HG03060 (cell line): ENCODE measurements around the gene MRPS2.
"Not testable (repeated sequence)": the region's sequence is repeated elsewhere in the genome, so short reads cannot be mapped to it uniquely, and the experiment has no call there.

Source experiments
- ATAC-seq: cut with Tn5 transposase; IDR thresholded peaks from one replicate; pipeline ENCODE4 v1.9.1; 2021; ENCODE audit warnings: low read depth, moderate number of reproducible peaks; ENCODE audit not compliant: unreplicated experiment

MRPS2 gene

DNA sequence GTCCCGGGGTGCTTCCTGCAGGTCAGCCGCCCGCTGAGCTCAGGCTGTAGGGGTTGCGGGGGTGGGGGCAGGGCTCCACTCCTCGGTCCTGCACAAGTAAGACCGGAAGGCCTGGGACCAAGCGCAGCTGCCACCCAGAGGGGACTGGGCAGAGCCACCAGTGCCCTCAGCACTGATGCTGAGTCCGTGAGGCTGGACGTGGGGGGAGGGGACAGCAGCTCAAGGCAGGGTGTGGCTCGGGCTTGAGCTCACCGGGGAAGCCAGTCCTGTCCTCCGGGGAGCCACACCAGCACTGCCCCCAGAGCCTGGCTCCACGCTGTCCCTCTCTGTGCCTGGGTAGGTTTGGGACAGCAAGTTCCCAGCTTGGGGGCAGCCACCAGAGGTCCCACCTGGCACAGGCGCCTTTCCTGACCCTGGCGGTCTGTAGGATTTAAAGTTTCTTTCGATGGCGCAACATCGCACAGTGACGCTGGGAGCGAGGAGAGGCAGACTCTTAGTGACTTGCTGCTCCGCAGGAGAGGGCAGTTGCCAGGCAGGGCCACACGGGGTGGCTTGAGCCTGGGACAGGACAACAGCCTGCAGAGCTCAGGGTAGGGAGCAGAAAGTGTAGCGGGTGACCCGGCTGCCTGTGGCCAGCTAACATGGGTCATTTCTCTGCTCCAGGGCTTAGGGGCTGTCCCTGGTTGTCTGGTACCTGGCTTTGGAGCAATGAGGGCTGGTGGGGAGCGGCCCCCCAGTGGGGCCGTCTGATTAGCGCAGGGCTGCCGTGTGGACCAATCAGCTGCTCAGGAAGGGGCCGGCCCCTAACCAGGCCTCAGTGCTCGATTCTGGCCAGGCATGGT lies 26.5 kb downstream of the MRPS2 start:
- ATAC-seq: no peak

DNA sequence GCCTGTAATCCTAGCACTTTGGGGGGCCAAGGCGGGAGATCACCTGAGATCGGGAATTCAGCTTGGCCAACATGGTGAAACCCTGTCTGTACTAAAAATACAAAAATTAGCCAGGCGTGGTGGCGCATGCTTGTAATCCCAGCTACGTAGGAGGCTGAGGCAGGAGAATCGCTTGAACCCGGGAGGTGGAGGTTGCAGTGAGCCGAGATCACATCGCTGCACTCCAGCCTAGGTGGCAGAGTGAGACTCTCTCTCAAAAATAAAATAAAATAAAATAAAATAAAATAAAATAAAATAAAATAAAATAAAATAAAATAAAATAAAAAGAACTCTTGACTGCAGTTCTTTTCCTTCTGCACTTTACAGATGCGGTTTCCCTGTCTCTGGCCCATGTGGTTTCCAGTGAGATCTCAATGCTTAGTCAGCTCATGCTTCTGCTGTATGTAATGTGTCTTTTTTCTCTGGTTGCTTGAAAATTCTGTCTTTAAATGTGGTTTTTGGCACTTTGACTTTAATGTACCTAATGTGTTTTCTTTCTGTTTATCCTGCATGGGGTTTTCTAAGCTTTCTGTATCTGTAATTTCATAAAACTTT lies 28.5 kb downstream of the MRPS2 start:
- not testable (repeated sequence) for ATAC-seq

DNA sequence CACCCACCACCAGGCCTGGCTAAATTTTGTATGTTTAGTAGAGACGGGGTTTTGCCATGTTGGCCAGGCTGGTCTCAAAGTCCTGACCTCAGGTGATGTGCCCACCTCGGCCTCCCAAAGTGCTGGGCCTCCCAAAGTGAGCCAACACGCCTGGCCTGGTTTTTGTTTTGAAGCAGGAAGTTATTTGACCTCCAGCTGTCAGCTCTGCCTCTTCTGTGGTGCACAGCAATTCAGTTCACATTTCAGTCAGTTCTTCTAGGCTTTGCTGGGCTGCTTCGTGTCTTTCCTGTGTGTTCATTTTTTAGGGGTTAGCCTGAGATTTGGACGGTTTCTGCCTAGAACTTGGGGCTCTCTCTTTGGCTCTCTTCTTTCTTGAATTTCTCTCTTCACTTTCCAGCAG lies 29.7 kb downstream of the MRPS2 start:
- ATAC-seq: no peak

DNA sequence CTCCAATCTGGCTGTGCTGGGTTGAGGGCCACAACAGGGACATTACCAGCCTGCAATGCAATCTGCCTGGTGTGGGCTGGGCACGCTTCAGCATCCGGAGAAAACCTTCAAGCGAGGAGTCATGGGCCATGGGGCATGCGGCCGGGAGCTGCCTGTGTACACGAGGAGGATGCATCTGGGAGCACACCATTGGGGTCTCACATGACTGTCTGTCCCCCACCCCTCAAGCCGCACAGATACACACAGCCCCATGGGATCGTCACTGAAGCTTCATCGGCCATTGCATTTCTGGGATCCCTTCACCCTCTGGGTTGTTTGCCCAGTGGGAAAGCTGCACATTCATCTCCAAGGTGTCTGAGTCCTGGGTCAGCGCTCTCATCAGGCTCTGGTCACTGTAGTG lies 30.6 kb downstream of the MRPS2 start:
- ATAC-seq: no peak

DNA sequence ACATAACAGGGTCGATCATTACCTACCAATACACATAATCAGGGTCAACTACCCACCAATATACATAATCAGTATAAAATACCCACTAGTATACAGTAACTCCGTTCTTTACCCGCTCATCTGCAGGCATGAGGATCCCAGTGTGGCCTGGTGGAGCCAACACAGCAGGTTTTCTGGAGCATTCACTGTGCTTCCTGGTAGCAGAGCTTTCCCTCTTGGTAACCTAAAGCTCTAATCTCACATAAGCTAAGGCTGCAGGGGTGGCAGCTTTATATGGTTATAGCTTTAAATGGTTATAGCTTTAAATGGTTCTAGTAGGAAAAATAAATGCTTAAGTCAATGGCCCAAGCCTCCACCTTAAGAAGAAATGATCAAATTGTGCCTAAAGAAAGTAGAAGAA lies 32.6 kb downstream of the MRPS2 start:
- no peak for ATAC-seq

- no peak for ATAC-seq
Measured at GRCh38 chr9:135533674-135534073, 33.2 kb downstream of the MRPS2 start.

DNA sequence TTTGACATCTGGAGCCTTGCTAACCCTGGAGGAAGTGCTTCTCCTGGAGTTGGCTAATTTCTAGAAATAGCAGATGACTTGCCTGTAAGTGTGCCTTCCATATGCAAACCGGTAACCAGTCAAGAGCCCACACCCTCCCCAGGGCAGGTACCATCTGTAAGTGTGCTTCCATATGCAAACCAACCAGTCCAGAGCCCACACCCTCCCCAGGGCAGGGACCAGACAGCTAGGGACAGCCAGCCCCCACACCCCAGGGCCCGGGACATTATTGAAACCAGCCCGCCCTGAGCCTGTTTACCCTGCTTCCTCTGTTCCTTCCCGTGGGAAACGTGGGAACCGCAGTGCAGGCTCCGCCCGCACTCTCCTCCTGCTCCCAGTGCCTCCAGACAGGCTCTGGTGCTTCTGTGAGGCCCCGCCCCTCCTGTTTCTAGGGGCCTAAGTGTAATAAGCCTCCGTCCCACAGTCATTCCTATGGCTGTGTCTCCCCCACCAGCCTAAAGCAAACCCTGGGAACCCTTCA lies 33.8 kb downstream of the MRPS2 start:
- ATAC-seq: not testable (repeated sequence)

DNA sequence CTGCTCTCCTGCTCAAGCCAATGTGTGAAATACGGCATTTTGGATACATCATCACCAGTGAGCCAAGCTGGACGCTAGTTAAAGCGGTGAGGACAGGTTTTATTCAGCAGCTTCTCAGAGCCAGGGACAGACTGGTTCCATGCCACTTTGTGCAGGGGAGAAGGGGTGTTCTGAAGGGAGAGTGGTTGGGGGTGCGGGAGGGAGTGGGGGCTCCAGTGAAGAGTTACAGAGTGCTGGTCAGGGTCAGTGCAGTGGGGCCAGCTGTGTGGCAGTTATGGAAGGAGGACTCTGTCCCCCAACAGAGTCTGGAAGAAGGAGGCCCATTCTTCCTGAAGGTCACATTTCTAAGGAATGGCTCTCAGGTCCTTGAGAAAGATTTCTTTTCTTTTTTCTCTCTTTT lies 34.3 kb downstream of the MRPS2 start:
- not testable (repeated sequence) for ATAC-seq

DNA sequence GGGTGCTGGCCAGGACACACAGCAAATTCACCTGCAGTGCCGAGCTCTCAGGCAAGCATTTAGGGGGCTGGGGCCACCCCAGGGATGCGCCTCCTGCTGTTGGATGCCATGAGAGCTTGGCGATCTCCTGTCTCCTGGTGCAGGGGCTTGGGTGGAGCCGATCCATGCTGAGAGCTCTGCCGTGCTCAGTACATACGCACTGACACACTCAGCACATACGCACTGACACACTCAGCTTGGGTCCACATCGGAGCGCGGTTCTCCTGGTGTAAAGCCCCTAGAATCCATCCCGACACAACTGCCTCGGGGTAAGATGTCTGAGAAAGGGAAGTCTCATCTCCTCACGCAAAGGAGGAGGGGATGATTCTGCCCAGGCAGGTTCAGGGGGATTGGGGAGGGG lies 35.1 kb downstream of the MRPS2 start:
- ATAC-seq: not testable (repeated sequence)

- no peak for ATAC-seq
Measured at GRCh38 chr9:135536216-135536615, 35.7 kb downstream of the MRPS2 start.

- ATAC-seq: not testable (repeated sequence)
Measured at GRCh38 chr9:135543262-135543894, 42.9 kb downstream of the MRPS2 start.

DNA sequence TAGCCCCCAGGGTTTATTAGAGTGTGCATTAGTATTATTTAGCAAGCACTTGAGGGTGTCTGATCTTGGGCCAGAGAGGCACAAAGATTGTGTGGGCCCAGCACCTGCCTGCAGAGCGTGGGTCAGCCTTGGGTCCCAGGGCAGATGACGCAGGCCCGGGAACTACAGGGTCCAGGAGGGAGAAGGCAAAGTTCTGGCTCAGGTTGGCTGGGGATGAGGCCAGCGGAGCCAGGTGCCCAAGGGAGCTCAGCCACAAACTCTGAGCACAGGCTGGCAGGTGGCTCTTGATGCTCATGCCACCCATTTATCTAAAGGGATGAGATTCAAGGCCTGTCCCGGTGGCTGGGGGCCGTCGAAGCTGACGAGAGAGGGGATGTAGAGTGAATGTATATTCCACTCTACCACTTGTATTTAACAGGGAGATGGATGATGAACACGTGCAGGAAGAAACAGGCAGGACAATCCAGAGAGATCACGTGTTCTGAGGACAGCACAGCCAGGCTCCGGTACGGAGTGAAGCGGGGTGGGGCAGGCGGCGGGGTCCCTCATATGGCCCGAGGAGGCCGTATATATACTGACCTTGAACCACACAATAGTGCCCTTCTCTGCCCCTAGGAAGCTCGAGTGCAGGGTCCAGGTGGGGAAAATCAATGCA lies 44.6 kb downstream of the MRPS2 start:
- ATAC-seq: no peak

DNA sequence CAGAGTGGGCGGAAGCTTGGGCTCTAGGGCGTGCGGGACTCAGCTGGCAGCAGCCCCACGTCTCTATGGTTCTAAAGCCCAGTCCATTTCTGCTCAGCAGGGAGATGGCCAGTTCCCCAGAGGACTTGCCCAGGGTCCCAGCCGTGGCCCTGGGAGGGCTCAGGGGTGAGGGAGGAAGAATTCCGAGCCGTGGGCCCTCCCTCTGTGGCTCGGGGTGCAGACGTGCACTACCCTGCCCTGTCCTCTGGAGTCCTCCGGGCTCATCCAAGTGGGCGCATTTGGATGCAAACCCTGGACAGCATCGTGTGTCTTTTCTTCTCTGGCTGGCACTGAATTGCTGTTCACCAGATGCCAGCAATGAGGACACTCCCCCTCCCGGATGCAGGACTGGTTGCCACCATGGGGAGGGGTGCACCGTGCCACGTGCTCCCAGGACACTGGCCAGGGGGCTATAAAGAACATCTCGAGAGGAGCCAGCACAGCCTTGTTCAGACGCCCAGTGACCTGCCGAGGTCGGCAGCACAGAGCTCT lies 45.2 kb downstream of the MRPS2 start, which contains the start of gene OBP2A:
Gene OBP2A (plus strand): TSS at position 481 of the 531 bp plus-strand sequence. CDS start 55 bp downstream, outside the sequence.
- not testable (repeated sequence) for ATAC-seq

DNA sequence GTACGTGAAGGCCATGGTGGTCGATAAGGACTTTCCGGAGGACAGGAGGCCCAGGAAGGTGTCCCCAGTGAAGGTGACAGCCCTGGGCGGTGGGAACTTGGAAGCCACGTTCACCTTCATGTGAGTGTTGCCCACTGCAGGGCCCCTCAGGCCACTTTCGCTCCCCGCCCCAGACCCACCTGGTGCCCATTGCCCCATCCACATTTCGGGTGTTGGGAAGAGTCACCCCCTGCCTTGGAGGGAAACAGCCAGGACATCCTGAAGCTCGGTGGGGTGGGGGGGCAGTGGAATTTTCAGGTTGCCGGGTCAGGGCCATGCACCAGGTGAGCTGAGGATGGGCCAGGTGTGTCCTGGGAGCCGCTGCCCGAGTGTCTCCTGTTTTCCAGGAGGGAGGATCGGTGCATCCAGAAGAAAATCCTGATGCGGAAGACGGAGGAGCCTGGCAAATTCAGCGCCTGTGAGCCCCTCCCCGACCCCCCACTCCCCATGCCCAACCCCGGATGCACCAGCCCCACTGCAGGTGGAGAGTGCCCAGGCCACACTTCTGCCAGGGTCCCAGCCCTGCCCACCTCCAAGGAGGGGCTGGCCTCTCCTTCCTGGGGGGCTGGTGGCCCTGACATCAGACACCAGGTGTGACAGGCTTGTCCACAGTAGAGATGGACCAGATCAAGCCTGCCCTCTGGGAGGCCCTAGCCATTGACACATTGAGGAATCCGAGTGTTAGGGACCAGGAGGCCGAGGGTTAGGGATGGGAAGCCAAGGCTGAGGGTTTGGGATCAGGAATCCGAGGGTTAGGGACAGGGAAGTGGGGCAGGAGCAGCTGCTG lies 46.5 kb downstream of the MRPS2 start:
- not testable (repeated sequence) for ATAC-seq

DNA sequence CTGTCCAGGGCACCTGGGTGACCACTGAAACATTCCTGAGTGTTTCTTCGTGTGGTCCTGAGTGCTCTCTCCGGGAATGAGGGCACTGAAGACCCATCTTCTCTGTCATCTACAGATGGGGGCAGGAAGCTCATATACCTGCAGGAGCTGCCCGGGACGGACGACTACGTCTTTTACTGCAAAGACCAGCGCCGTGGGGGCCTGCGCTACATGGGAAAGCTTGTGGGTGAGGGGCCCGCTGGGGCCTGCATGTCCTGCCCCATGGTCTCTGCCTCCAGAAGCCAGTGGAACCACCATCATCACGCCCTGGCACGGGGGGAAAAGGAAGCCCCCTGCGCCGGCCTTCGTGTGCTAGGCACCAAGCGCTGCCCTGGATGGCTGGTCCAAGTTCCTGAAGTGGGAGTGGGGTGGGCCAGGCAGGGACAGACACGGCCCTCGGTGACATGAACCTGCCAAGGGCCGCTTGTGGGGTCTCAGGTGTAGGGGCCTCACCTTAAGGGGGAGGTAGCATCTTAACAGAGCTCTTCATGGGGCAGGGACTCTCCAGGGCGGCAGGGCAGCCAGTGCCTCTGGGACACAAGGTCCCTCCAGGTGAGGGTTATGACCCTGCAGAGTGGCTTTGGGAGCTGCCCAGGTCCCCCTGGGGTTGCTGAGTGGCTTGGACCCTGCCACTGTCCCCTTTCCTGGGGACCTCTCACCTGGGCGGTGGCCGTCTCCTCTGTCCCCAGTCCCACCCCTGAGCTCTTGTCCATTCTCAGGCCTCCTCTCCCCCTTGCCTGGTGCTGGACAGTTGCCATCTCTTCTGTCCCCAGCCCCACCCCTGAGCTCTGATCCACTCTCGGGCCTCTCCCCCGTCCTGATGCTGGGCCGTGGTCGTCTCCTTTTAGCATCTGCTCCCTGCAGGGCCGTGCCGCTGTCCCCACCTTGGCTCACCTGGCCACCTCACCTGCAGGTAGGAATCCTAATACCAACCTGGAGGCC lies 47.6 kb downstream of the MRPS2 start:
- no peak for ATAC-seq

DNA sequence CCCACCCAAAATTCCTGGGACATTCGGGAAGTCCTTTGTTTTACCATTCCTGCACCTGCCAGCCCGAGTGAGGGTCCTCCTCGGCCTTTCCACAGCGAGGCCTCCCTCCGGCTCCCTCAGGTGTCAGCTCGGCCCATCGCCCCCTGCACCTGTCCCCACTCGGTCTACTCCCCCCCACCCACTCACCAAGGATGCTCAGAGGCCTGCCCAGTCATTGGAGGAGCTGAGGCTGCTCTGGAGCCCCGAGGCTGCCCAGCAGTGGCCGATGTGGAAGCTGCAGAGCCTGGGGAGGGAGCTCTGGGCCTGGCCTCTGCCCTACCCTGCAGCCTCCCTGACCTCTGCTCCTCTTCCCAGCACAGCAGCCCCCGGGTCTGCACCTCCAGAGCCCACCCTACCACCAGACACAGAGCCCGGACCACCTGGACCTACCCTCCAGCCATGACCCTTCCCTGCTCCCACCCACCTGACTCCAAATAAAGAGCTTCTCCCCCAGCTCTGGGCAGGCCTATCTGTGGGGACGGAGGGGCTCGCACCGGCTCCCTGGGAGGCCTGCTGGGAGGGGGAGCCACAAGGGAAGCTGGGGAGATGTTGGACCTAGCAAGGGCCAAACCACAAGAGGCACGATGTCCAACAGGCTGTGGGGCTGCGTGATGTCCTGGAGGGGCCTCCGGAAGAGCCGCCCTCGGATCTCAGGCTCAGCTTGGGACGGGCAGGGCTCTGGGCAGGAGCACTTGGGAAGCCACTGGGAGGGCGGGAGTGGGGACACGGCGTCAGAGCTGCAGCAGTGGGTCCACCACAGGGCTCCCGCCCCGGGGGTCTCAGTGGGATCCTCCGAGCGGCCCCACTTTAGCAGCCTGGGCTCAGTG lies 49.2 kb downstream of the MRPS2 start:
- not testable (repeated sequence) for ATAC-seq

- no peak for ATAC-seq
Measured at GRCh38 chr9:135550344-135550918, 49.9 kb downstream of the MRPS2 start.
